22Rv1 (cell line): ENCODE measurements around the gene RRAD.

Source experiments
- ZFX ChIP-seq: fragments of 450-650 bp; IDR thresholded peaks from 2 replicates; pipeline ENCODE4 v1.6.1; 2017; ENCODE audit warnings: antibody characterized with exemption, borderline replicate concordance
- TF ChIP-seq, protein P1 (sequence below): fragments of 450-650 bp; IDR thresholded peaks from 2 replicates; pipeline ENCODE4 v1.5.1; 2017; ENCODE audit warnings: mild to moderate bottlenecking

DNA sequence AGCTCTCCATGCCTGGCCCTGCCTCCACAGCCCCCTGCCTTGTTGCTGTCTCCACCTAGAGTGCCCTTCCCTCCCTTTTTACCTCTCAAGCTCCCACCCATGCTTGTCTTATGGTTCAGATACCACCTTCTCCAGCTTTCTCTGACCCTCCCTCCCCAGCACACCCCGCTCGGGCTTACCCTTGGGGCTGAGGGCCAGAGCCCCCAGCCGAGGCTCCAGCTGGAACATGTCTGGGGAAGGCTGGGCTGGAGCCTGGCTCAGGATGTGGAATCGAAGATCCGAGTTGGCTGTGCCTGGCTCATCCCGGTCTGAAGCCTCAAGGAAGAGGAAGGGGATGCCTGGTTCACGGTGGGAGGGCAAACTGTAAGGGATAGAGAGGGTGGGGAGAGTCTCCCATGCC lies 10.3 kb downstream of the RRAD start:
- TF ChIP-seq, protein P1, sequence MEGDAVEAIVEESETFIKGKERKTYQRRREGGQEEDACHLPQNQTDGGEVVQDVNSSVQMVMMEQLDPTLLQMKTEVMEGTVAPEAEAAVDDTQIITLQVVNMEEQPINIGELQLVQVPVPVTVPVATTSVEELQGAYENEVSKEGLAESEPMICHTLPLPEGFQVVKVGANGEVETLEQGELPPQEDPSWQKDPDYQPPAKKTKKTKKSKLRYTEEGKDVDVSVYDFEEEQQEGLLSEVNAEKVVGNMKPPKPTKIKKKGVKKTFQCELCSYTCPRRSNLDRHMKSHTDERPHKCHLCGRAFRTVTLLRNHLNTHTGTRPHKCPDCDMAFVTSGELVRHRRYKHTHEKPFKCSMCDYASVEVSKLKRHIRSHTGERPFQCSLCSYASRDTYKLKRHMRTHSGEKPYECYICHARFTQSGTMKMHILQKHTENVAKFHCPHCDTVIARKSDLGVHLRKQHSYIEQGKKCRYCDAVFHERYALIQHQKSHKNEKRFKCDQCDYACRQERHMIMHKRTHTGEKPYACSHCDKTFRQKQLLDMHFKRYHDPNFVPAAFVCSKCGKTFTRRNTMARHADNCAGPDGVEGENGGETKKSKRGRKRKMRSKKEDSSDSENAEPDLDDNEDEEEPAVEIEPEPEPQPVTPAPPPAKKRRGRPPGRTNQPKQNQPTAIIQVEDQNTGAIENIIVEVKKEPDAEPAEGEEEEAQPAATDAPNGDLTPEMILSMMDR, result no peak
- TF ChIP-seq ZFX, result no peak
